Psoas muscle (tissue), 8 donors: Measurements from ENCODE around the gene FBXO48. TPM values are rescaled to one million over a fixed set of nuclear protein-coding genes. Genes with fewer than 3 reads are reported as not detected.

Experiments
- ATAC-seq, 4 donors: fragments of 200-7000 bp; cut with Tn5 transposase; one replicate each; pipeline ENCODE4 v1.9.1; 2020; ENCODE audit warnings: moderate library complexity in 3 of 4, mild to moderate bottlenecking in 2 of 4
- DNase-seq, 2 donors: peaks; one replicate each; pipeline ENCODE4 v3.0.0-alpha.2; 2020
- H3K27ac ChIP-seq: fragments of 200-600 bp; one replicate; pipeline ENCODE4 v1.8.0; 2022
- H3K27me3 ChIP-seq, 3 donors: fragments of 200-600 bp in 1 of 3; one replicate each; pipeline versions ENCODE4 v1.6.1 to v1.8.0; 2013 to 2022; ENCODE audit warnings: low read length in 2 of 3, mild to moderate bottlenecking in 2 of 3, moderate library complexity in 1 of 3; ENCODE audit not compliant: insufficient read depth in 3 of 3
- H3K36me3 ChIP-seq, 2 donors: fragments of 200-600 bp in 1 of 2; one replicate each; pipeline versions ENCODE4 v1.6.1 to v1.8.0; 2013 to 2022; ENCODE audit warnings: low read depth in 1 of 2, mild to moderate bottlenecking in 1 of 2, moderate library complexity in 1 of 2; ENCODE audit not compliant: insufficient read depth in 1 of 2
- H3K4me1 ChIP-seq: fragments of 200-600 bp; one replicate; pipeline ENCODE4 v1.8.0; 2022
- H3K4me3 ChIP-seq: fragments of 200-600 bp; one replicate; pipeline ENCODE4 v1.8.0; 2022; ENCODE audit warnings: mild to moderate bottlenecking
- H3K9me3 ChIP-seq: fragments of 200-600 bp; one replicate; pipeline ENCODE4 v1.8.0; 2022
- CTCF ChIP-seq: fragments of 200-600 bp; IDR thresholded peaks from one replicate; pipeline ENCODE4 v1.8.0; 2022; ENCODE audit warnings: antibody characterized with exemption
- WGBS, 3 donors: extraction: QIAGEN DNeasy Blood & Tissue Kit; methylation state at CpG; one replicate each; pipeline versions ENCODE4 v1.1.6 to v1.1.7; 2013; 5-methylcytosine and 5-hydroxymethylcytosine counted together
- intact Hi-C, 2 donors: fragments of 100-400 bp; cut with DNase I; formaldehyde crosslinking; loops; one replicate each; pipeline versions ENCODE4 v1.11.0 to v1.14.2; 2022
- polyA plus RNA-seq, 3 donors: library from polyadenylated mRNA; stranded (reverse); fragments of 200-250 nt; gene quantifications; one replicate each; pipeline ENCODE4 v1.2.3, GENCODE V29; 2013
- total RNA-seq, 4 donors: library from RNA; stranded (reverse); fragmentation: NEBNext Ultra II Directional in 2 of 4; extraction: Animal tissue kit (Norgen Biotek cat#: 25700) in 2 of 4; gene quantifications; one replicate each; pipeline versions ENCODE4 v1.2.1 to v1.2.4, GENCODE V29; 2021 to 2023
- donor health status: healthy with polysubstance abuse.
- donor health status: DM: no; HTN: no; CAD: no; lungs with moderate emphysema.
- donor health status: Bipolar disorder and iron deficiency.
- donor health status: healthy.
- donor health status: DM: yes; HTN: yes; CAD: no.
- donor health status: DM: no; HTN: no; CAD: no.
- donor health status: DM: no; HTN: no; CAD: no.
- donor health status: DM: yes; HTN: yes; CAD: no.

FBXO48 gene
- total and polyA plus RNA-seq, 7 donors: 0.57 to 4.3 (median 0.97) TPM

- TF ChIP-seq CTCF: no peak
- no peak for DNase-seq
- H3K9me3 ChIP-seq: no peaks in the 10 kb centered on the region
- H3K4me1 ChIP-seq: peaks cover 8% of the 10 kb centered on the region
- ATAC-seq: no peak
- 92 to 94% (median 93%) methylated on average over 7 of the region's 7 CpGs for WGBS, 3 donors
- H3K27ac ChIP-seq: peak overlapping the region; percentile 88
- intact Hi-C loops: loop anchor here in 1 of 2 donors (5.0 kb wide), 1 partner anchor 57 kb away; no protein-coding TSS in a partner anchor
- H3K36me3 ChIP-seq: peaks cover 0 to 14% of the 10 kb centered on the region in 2 donors
- no peaks in the 10 kb centered on the region for H3K27me3 ChIP-seq
- H3K4me3 ChIP-seq: no peak overlapping the region
Measured at GRCh38 chr2:68465081-68465916, 1.8 kb downstream of the FBXO48 start.

DNA sequence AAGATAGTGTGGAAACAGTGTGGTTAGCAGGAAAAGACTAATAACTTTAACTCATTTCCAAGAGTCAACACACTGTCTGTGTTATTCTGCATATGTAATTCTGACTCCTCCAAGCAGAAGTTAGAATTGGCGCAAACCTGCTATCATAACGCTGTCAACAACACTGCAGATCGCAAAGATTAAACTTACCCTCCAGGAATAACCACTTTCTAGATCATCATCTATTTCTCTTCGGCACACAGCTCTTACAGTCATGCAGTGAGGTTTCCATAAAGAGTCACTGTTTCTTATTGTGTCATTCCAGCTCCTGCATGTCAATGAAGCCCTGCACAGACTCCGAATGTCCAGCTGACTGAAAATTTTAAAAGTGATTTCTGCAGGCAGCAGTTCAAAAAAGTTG lies 2.4 kb downstream of the FBXO48 start:
- intact Hi-C loops: loop anchor here (5.0 kb wide), 2 partner anchors 58 to 253 kb away; no protein-coding TSS in a partner anchor
- no peaks in the 10 kb centered on the region for H3K27me3 ChIP-seq
- H3K36me3 ChIP-seq: peaks cover 0 to 14% of the 10 kb centered on the region in 2 donors
- ATAC-seq (no peak), DNase-seq (no peak)
- peaks cover 8% of the 10 kb centered on the region for H3K4me1 ChIP-seq
- no peaks in the 10 kb centered on the region for H3K9me3 ChIP-seq
- WGBS, 3 donors: 93 to 97% (median 94%) methylated on average over 5 of the region's 5 CpGs
- TF ChIP-seq CTCF: no peak
- H3K4me3 ChIP-seq: no peak overlapping the region
- H3K27ac ChIP-seq: no peak overlapping the region

- Histone ChIP-seq H3K4me3 (no peak overlapping the region), H3K27me3 (no peaks in the 10 kb centered on the region), H3K36me3 (peaks cover 0 to 14% of the 10 kb centered on the region in 2 donors), H3K9me3 (no peaks in the 10 kb centered on the region), H3K27ac (no peak overlapping the region), H3K4me1 (peaks cover 8% of the 10 kb centered on the region)
- intact Hi-C loops: loop anchor here in 1 of 2 donors (5.0 kb wide), 1 partner anchor 254 kb away; no protein-coding TSS in a partner anchor
- ATAC-seq: no peak
- no peak for DNase-seq
- TF ChIP-seq CTCF: peak; percentile 85
- WGBS, 3 donors: 0 to 5% (median 1%) methylated on average over 1 of the region's 1 CpG
Measured at GRCh38 chr2:68463287-68463877, 3.7 kb downstream of the FBXO48 start.

DNA sequence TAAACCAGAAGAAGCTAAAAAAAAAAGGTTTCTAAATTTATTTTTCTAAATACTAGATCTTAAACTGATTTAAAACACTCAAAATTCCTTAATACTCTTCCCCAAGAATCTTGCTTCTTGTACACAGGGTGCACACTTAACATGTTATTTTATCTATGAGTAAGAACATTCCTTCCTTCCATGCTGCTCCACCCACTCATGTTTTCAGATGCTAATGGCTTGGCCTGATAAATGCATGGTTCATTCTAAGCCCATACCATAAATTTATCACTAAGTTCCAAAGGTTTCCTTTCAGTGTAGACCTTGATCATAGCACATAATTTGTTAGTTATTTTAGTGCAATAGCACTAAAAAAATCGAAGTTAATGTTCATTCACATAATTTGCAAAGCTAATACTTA lies 8.1 kb downstream of the FBXO48 start:
- intact Hi-C loops: loop anchor here (5.0 to 10.0 kb wide), 2 partner anchors 53 to 466 kb away; no protein-coding TSS in a partner anchor
- Histone ChIP-seq H3K36me3 (no peaks in the 10 kb centered on the region), H3K4me1 (no peaks in the 10 kb centered on the region), H3K9me3 (no peaks in the 10 kb centered on the region), H3K27ac (no peak overlapping the region), H3K27me3 (no peaks in the 10 kb centered on the region), H3K4me3 (no peak overlapping the region)
- ATAC-seq (no peak), DNase-seq (no peak)
- TF ChIP-seq CTCF: no peak
- WGBS, 3 donors: 58 to 76% (median 71%) methylated on average over 1 of the region's 1 CpG
